Hematopoietic multipotent progenitor cell treated with erythropoietin and hydrocortisone succinate and interleukin-3 and kit ligand, for 15 days (in vitro differentiated cells): ENCODE data around the gene LTBP1.

Source experiments
- DNase-seq: peaks from one replicate; pipeline ENCODE4 v3.0.0-alpha.2; 2015; ENCODE audit warnings: low spot score

Gene LTBP1

DNA sequence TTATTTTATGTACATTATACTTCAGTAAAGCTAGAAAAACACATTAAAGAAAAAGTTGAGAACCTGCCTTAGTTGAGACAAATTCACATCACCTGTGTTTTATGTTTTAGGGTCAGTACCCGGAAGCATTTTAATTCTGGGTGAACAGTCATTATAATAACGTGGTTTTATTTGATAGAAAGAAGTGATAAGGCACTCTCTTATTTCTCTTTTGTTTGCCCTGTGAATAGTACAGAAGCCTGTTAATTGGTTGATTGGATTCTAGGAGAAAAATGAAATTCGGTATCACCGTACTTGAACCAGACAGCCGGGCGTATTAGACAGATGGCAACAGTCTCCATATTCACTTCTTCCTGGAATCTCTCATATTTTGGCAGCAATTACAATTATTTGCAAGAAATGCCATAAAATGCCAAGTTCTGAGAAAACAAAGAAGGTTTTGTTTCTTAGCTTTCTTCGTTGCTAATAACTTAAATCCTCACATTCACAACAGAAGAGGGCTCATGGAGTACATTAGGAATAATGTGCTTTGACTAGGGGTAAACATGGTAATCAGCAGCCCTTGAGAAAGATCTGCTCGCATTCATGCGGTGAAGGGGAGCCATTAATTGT lies 361.0 kb downstream of the LTBP1 start:
- no peak for DNase-seq

DNA sequence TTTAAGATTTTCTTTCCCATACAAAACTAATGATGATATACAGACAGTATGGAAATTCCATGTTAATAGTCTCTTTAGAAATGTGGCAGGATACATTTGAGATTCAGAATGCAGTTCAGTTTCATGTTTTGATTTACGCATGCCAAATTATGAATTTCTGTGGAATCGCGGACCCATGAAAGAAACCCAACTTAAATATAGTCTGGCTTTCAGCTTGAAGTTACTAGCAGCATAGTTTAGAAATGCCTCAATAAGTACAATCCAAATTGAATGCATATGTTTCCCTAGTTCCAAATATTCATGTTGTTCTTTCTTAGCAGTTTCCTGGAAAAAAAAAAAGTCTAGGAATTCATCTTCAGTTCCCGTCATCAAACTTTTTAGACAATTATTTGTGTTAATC lies 365.6 kb downstream of the LTBP1 start:
- no peak for DNase-seq

DNA sequence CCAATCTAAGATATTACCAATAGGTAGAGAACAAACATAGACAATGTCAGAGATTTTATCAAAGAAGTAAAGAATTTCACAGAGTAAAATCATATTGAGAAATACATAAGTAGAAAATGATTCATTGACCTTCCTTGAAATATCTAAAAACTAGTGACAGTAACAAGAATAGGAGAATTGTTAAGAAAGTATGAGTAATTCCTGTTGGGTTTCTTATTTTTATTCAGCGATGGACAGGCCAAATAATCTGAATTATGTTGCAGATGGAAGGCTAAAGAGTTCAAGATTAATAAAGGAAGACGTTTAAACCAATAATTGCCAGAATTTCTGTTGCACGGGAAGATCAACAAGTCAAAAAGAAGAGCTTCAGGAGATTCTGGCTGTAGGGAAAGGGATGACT lies 366.3 kb downstream of the LTBP1 start:
- DNase-seq = no peak

DNA sequence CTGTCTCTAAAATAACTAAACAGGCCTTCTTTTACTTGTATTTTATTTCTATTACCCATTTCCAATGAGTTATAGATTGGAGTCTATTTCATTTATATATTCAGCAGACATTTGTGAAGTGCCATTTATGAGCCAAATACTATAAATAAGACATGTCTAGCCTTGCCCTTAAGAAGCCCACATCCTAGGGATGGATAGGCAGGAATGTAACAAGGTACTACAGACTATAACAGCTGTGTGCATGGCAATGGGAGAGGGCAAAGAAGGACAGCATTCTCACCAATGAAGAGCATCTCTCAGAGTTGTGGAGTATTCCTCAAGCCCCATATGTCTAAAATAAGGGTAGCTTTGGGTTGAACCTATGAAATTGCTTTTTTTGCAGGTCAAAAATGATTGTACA lies 367.8 kb downstream of the LTBP1 start:
- no peak for DNase-seq

GRCh38 chr2:33316328-33316727 lies 369.6 kb downstream of the LTBP1 start:
- no peak for DNase-seq

- DNase-seq = no peak
Measured at GRCh38 chr2:33317369-33318007, 370.7 kb downstream of the LTBP1 start.

DNA sequence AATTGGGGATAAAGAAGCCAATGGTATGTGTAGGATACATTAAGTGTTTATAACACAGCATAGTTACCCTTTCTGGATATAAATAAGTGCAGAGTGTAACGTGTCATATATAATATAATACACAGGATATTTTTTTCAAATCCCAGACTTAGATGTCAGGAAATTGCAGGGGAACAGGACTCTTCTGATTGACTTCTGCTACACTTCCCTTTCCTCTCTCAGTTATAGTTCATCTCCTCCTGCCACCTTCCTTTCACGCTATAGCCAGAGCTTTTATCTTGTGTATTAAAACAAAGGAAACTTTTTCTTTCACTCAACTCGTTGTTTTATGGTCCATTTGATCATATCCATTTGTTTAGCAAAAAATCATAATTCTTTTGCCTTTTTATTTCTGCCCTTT lies 371.7 kb downstream of the LTBP1 start:
- DNase-seq = no peak

DNA sequence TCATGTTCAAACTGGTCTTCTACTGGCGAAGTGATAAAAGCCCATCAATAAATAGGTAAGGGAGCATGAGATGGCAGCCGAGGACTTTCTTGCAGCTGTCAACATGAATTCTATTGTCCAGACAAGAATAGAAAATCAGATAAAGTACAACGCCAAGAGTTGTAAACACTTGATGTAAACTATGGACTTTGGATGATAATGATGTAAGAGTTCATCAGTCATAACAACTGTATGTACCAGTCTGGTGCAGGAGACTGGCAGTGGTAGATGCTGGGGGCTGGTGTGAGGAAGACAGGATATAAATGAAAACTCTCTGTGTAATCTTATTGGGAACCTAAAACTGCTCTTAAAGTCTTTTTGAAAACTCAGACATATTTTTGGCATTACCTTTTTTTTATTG lies 373.8 kb downstream of the LTBP1 start:
- DNase-seq = no peak

DNA sequence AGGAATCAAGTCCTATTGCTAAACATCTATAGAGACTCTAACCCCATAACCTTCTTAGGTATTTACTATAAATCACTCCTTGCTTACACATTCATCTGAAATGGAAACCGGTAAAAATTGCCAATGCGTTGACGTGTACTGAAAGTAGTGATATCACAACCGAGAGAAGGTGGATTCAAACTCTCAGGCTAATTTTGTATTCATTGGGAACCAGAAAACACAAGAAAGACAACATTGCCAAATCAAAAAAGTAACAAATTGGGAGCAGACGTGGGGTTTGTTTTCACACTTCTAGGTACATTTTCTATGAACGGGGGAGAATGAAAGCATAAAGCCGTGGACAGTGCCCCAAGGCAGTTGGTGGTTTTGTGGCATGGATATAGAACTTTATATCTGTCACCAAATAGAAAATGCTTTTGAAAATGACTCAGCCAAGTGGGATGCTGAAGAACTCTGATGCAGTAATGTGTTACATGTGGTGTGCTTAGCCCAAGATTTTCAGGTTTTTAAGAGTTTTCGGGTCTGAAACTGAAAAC lies 374.6 kb downstream of the LTBP1 start:
- DNase-seq = no peak

DNA sequence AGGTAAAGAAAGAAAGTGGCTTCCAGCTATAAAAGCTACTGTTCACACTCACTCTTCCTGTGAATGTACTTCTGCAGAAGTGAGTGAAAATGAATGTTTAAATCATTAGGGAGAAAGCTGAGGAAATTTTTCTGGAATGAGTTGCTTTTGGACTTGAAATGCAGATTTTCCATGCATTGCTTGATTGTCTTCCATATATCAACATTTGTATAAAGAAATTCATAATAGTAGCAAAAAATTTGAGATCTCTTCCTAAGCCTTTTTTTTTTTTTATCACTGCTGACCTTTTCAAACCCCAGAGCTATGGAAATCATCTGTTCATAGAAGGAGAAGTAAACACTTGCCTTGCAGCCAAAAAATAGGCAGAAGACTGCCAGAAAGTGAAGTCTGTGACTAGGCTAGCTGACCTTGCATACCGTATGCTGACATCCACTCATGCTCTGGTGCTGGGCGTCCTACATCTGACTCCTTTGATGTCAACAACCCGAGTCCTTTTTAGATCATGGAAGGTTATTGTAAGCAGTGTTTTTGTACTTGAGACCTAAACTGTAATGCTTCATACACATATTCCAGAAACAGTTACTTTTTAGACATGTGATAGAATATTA lies 375.2 kb downstream of the LTBP1 start:
- DNase-seq = no peak

- DNase-seq = no peak
Measured at GRCh38 chr2:33322612-33323011, 375.9 kb downstream of the LTBP1 start.

DNA sequence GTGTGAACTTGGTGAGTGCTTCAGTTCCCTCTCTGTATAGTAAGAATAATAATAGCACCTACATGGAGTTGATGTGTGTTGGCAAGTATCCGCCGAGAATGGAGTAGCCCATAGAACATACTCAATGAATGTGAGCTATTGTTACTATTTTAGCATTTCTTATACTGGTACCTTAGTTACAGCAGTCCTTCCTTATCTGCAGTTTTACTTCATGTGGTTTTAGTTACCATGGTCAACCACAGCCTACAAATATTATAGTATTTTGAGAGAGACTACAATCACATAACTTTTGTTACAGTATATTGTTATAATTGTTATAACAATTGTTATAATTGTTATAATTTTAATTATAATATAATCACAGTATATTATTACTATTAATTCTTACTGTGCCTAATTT lies 377.2 kb downstream of the LTBP1 start:
- no peak for DNase-seq

DNA sequence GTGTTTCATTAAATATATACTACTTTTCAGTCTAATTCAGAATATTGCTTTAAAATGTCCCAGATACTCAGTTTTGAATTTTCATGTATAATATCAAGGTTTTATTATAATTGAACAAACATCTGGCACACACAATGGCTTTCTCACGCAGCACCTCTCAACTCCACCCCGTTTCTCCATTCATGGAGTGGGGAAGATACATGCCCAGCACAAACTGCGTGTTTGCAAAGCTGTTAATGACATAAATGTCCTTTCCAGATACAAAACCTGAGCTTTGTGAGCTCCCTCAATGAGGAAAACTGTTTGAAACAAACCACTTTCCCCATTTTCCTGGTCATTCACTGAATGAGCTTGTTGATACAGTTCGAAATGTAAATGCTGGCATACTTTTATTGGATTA lies 379.3 kb downstream of the LTBP1 start:
- DNase-seq = no peak

DNA sequence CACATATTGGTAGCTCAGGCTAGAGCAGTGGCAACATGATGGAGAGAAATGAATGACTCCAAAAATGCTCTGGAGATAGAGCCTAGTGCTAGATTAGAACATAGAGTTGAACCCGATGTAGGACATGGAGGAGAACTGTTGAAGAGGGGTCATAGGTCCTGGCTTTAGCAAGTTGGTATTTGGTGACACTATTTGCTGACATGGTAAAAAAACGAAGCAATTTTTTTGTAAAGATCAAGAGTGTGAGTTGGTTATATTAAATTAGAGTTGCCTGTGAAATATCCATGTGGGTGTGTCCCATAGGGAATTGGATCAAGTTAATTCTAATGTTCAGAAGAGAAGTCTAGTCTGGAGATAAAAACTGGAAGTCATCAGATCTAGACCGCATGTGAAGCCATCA lies 386.7 kb downstream of the LTBP1 start:
- DNase-seq = no peak

DNA sequence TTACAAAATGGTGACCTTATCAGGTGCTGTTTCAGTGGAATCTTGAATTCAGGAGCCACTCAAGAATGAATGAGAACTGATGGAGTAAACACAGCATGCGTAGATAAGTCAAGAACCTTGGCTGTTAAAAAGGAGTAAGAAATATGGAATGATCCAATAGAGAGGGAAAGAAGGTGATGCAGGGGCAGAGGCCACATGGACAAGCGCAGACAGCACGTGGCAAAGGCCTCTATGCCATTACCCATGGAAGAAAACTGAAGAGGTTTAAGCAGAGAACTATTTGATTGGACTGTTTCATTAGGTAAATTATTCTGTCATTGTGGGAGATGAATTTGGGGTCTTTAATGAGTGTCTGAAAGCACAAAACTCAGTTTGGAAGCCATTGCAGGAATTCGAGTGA lies 387.3 kb downstream of the LTBP1 start:
- DNase-seq = no peak

- no peak for DNase-seq
Measured at GRCh38 chr2:33335516-33335915, 388.8 kb downstream of the LTBP1 start.

GRCh38 chr2:33336036-33336625 lies 389.4 kb downstream of the LTBP1 start:
- DNase-seq = no peak

DNA sequence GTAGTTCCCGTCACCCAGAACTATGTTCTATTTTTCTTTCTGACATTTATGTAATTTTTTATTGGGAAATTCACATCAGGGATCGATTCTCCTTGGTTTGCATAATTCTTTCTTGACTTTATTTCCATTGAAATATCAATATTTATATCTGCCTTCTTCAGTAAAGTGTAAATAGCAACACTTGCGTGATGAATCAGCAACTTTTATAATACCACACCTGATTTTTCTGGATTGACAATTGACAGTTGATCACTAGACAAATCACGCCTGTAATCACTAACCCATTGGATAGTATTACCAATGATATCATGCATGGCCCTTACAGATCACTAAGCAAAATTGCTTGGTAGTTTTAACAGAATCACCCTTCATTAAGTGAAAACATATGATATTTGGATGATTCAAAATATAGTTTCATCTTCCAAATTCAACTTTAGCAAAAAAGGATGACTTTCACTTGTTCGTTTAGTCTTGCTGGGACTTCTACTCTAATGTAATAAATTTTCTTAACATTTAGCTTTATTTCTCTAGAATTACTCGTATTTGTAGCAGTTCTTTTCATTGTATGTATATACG lies 390.7 kb downstream of the LTBP1 start:
- DNase-seq = no peak

DNA sequence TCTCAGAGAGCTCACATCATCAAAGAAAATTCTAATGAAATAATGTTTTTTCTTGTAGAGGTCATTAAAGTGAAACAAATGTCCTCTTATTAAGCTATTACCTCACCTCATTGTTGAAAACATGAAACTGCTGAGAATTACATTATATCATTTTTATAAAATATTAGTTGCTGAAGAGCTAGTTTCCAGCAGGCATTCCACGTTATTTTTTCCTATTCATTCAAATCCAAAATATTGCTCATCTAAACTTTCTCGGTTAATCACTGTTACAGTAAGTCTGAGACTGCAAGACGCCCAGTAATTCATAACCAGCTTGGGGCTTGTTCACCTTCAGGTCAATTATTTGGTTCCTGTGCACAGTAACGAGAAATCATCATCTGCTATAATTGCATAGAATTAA lies 391.2 kb downstream of the LTBP1 start:
- DNase-seq = no peak

DNA sequence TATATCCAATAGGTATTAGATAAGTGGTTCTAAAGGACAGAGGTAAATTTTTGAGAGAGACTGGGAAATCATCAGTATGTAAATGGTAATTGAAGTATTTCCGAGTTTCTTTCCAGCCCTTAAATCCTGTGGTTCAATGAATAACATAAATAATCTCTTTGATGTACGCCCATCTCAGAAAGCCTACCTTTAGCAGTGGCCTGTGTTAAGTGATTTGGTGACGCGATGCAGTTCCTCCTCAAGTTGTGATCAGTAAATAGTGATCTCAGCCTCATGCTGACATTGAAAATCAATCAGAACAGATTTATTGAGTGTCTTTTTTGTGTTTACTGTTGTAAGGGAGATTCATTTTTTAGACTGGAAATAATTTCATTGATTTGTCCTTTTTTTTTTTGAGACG lies 392.5 kb downstream of the LTBP1 start:
- no peak for DNase-seq

GRCh38 chr2:33340280-33340679 lies 393.5 kb downstream of the LTBP1 start:
- no peak for DNase-seq

- DNase-seq = no peak
Measured at GRCh38 chr2:33342171-33342570, 395.4 kb downstream of the LTBP1 start.

GRCh38 chr2:33342705-33343104 lies 396.0 kb downstream of the LTBP1 start:
- no peak for DNase-seq
